Mononuclear cell (primary cell): ENCODE data around the gene RAVER1. TPM values are rescaled to one million over a fixed set of nuclear protein-coding genes. Genes with fewer than 3 reads are reported as not detected.
A peak's percentile ranks its signal among the peaks of the same experiment; 100 is the strongest.

Source experiments
- H3K27me3 ChIP-seq: 2 replicates; pipeline ENCODE4 v1.6.0; 2011; ENCODE audit warnings: low read length, control low read depth; ENCODE audit not compliant: insufficient read depth
- H3K4me1 ChIP-seq: 2 replicates; pipeline ENCODE4 v1.5.1; 2011; ENCODE audit warnings: mild to moderate bottlenecking, low read length, control low read depth; ENCODE audit not compliant: insufficient read depth
- H3K4me3 ChIP-seq: 2 replicates; pipeline ENCODE4 v1.5.1; 2011; ENCODE audit warnings: mild to moderate bottlenecking, low read length, moderate library complexity
- H3K9me3 ChIP-seq: 2 replicates; pipeline ENCODE4 v1.5.1; 2011; ENCODE audit warnings: low read depth, mild to moderate bottlenecking, control low read depth, low read length
- total RNA-seq: library from RNA; depleted of rRNA; stranded (reverse); fragments of >200 nt; gene quantifications from one replicate; pipeline ENCODE4 v1.2.3, GENCODE V29; 2012

Gene RAVER1
- total RNA-seq, 1 donor, result 9.6 TPM

- H3K4me1 ChIP-seq, result peaks cover 16% of the 10 kb centered on the region
- H3K9me3 ChIP-seq, result no peaks in the 10 kb centered on the region
- H3K27me3 ChIP-seq, result no peaks in the 10 kb centered on the region
- H3K4me3 ChIP-seq, result no peak overlapping the region
Observed at GRCh38 chr19:10316229-10317044, 16.9 kb downstream of the RAVER1 start.

DNA sequence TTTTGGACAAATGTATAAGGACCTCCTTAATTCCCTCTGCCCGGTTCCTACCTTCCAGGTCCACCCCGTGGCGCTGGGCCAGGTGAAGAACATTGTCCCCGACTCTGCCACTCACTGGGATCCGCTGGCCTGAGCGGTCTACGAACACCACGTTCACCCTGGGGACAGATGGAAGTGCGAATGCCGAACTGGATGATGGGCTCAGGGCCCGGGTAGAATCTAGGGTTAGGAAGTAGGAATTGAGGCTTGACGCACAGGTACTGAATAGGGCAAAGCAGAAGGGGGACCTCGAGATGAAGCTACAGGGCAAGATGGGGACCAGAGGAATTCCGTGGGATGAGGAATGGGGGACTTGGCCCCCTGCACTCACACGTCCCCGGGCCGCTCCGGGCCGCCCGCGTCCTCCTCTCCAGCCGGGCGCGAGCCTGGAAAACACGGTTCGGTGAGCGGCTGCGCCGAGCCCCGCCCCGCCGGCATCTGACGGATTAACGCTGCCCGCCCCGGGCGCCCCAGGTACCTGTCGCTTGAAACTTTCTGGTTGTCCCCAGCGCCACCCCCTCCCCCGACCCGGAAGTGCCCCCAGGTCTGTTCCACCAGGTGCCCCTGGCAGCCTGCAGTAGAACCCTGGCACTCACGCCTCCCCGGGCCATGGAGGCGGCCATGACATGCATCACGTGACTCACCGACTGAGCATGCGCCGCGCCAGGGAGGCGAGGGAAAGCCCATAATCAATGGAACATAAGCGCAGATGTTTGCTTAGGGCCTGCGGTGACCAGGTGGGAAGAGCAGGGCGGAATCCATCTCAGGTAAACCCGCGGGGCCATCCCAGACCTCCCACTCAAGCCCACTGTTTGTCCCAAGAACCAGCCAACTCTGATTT is 17.8 kb downstream of the RAVER1 start, which contains the start of gene FDX2:
TSS of gene FDX2 (minus strand) at position 681 of the 880 bp plus-strand sequence. CDS start at position 662, 19 bp downstream.
- Histone ChIP-seq H3K4me3 (peak within 1 kb of the TSS; percentile 66), H3K9me3 (no peaks in the 10 kb centered on the region), H3K27me3 (no peaks in the 10 kb centered on the region), H3K4me1 (peaks cover 16% of the 10 kb centered on the region)

- Histone ChIP-seq H3K4me1 (peaks cover 23% of the 10 kb centered on the region), H3K27me3 (no peaks in the 10 kb centered on the region), H3K9me3 (no peaks in the 10 kb centered on the region), H3K4me3 (no peak within 1 kb of the TSS)
Observed at GRCh38 chr19:10309423-10309822, 23.9 kb downstream of the RAVER1 start, which contains the start of gene ZGLP1. Gene ZGLP1, minus strand, starts transcription at chr19:10309815.

DNA sequence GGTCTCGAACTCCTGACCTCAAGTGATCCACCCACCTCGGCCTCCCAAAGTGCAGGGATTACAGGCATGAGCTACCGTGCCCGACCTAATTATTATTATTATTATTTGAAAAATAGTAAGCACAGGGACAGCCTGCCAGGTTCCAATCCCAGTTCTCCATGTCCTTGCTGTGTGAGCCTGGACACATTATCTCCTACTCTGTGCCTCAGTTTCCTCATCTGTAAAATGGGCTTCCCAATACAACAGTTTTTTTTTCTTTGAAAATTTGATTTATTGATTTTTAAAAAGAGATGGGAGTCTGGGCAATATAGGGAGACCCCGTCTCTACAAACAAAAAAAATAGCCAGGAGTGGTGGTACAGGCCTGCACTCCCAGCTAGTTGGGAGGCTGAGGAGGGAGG is 27.0 kb downstream of the RAVER1 start:
- no peaks in the 10 kb centered on the region for H3K9me3 ChIP-seq
- no peak overlapping the region for H3K4me3 ChIP-seq
- H3K4me1 ChIP-seq, result peaks cover 27% of the 10 kb centered on the region
- no peaks in the 10 kb centered on the region for H3K27me3 ChIP-seq

GRCh38 chr19:10305139-10305806 is 28.1 kb downstream of the RAVER1 start:
- no peaks in the 10 kb centered on the region for H3K9me3 ChIP-seq
- H3K4me3 ChIP-seq, result no peak overlapping the region
- H3K4me1 ChIP-seq, result peaks cover 32% of the 10 kb centered on the region
- no peaks in the 10 kb centered on the region for H3K27me3 ChIP-seq

DNA sequence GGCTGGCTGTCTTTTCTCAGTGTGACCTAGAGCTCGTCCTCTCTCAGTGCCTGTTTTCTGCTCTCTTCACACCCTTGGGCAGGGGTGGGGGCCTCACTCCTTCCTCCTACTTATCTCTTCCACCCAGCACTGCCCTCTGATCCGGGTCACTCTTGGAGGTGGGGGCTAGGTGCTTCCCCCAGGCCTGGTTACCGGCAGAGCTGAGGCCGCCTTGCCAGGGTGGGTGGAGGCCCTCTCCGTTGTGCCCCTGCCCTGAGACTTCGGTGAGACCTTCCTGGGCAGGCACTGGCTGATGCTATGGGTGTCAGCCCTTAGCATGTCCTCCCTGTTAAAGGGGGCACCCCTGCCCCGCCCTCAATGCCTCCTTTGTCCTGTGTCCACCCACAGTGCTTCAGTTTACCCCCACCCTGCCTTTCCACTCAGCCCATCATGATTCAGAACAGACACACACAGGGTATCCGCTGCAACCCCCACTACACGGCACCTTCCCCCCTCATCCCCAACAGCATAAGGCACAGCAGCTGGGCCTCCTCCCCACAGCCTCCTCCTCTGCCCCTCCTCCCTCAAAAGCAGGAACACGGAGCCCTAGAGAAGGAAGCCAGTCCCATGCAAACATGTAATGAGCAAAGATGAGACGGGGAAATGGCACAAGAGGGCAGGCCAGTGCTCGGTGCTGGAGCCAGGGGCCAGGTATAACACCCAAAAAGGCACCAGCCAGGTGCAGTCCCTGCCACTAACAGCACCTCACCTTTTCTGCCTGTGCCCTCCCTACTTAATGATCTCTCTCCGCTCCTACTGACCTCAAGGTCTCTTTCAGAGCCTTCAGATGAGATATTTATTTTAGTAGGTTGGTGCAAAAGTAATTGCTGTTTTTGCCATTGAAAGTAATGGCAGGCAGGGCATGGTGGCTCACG is 33.5 kb downstream of the RAVER1 start:
- Histone ChIP-seq H3K4me1 (peaks cover 37% of the 10 kb centered on the region), H3K27me3 (peaks cover 12% of the 10 kb centered on the region), H3K4me3 (no peak overlapping the region), H3K9me3 (no peaks in the 10 kb centered on the region)

DNA sequence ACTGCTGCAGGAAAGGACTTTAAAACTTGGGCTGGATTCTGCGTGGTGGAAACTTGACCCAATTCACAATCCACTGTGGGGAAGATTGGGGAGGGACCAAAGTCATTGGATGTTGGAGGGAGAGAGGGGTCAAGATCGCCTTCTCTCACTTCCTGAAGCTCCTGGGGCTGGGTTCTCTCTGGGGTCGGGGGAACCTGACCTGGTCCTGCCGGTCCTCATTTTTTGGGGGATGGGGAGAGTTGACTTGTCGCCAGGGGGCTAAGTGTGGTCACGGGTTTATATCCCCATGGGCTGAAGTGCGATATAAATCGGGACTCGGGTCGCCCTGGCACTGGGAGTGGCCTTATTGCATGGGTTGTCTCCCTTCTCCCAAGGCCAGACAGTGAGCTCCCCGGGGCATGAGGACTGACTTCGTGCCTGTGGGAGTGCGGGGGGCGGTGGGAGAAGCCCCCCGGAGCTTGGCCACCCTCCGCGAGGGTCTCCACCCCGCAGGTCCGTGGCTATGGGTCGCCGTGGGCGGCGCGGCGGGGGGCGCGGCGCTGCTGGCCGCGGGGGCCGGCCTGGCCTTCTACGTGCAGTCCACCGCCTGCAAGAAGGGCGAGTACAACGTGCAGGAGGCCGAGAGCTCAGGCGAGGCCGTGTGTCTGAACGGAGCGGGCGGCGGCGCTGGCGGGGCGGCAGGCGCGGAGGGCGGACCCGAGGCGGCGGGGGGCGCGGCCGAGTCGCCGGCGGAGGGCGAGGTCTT is 37.3 kb downstream of the RAVER1 start:
- peaks cover 50% of the 10 kb centered on the region for H3K27me3 ChIP-seq

GRCh38 chr19:10295305-10295846 is 38.0 kb downstream of the RAVER1 start:
- peaks cover 56% of the 10 kb centered on the region for H3K27me3 ChIP-seq
- H3K4me3 ChIP-seq, result peak overlapping the region; percentile 9
- peaks cover 65% of the 10 kb centered on the region for H3K4me1 ChIP-seq

More for the DNA sequence above, 37.3 kb downstream of the RAVER1 start:
- Histone ChIP-seq H3K4me3 (peak overlapping the region; percentile 9), H3K4me1 (peaks cover 62% of the 10 kb centered on the region), H3K9me3 (no peaks in the 10 kb centered on the region)

GRCh38 chr19:10294368-10294697 is 39.0 kb downstream of the RAVER1 start:
- Histone ChIP-seq H3K4me1 (peaks cover 66% of the 10 kb centered on the region), H3K4me3 (no peak overlapping the region), H3K27me3 (peaks cover 66% of the 10 kb centered on the region), H3K9me3 (no peaks in the 10 kb centered on the region)

More at GRCh38 chr19:10295305-10295846, 38.0 kb downstream of the RAVER1 start:
- no peaks in the 10 kb centered on the region for H3K9me3 ChIP-seq

GRCh38 chr19:10293637-10294367 is 39.5 kb downstream of the RAVER1 start:
- Histone ChIP-seq H3K4me3 (no peak overlapping the region), H3K27me3 (peaks cover 71% of the 10 kb centered on the region), H3K9me3 (no peaks in the 10 kb centered on the region), H3K4me1 (peaks cover 72% of the 10 kb centered on the region)

GRCh38 chr19:10292789-10293636 is 40.3 kb downstream of the RAVER1 start:
- no peaks in the 10 kb centered on the region for H3K9me3 ChIP-seq
- peaks cover 79% of the 10 kb centered on the region for H3K27me3 ChIP-seq
- peaks cover 79% of the 10 kb centered on the region for H3K4me1 ChIP-seq
- H3K4me3 ChIP-seq, result no peak overlapping the region

GRCh38 chr19:10292206-10292788 is 41.0 kb downstream of the RAVER1 start:
- Histone ChIP-seq H3K9me3 (no peaks in the 10 kb centered on the region), H3K27me3 (peaks cover 85% of the 10 kb centered on the region), H3K4me1 (peaks cover 87% of the 10 kb centered on the region), H3K4me3 (no peak overlapping the region)
